AG04450 (cell line): ENCODE results near the gene TMLHE. TPM values are rescaled to one million over a fixed set of nuclear protein-coding genes. Genes with fewer than 3 reads are reported as not detected.
"Not testable (repeated sequence)": the region's sequence is repeated elsewhere in the genome, so short reads cannot be mapped to it uniquely, and the experiment has no call there.

Experiments used
- CTCF ChIA-PET: fragments of 300-600, 350-600 bp; formaldehyde crosslinking; extraction: SDS; loops from one replicate; lab custom pipeline; 2022; ENCODE audit warnings: antibody characterized with exemption, inconsistent platforms; lab: Charles Lee
- POLR2A ChIA-PET: fragments of 350-600 bp; formaldehyde crosslinking; extraction: SDS; loops from one replicate; lab custom pipeline; 2021; ENCODE audit warnings: antibody characterized with exemption, inconsistent platforms; lab: Yijun Ruan, JAX
- DNase-seq: peaks from one replicate; pipeline ENCODE4 v3.0.0-alpha.2; 2011; ENCODE audit warnings: low read depth, low spot score
- H3K27ac ChIP-seq: one replicate; pipeline ENCODE4 v1.5.1; 2012; ENCODE audit warnings: low read depth, low read length, control low read depth
- H3K27me3 ChIP-seq: one replicate; pipeline ENCODE4 v1.6.0; 2012; ENCODE audit warnings: low read length; ENCODE audit not compliant: control insufficient read depth, insufficient read depth
- H3K4me3 ChIP-seq: 2 replicates; pipeline ENCODE4 v1.5.1; 2011; ENCODE audit warnings: mild to moderate bottlenecking, low read depth, low read length, control low read depth
- H3K9me3 ChIP-seq: 2 replicates; pipeline ENCODE4 v1.5.1; 2012; ENCODE audit warnings: low read length; ENCODE audit not compliant: control insufficient read depth, insufficient read depth
- polyA plus RNA-seq: library from polyadenylated mRNA; depleted of rRNA; stranded (reverse); fragments of >200 nt; gene quantifications from 2 replicates; pipeline ENCODE4 v1.2.3, GENCODE V29; 2011
- TF ChIP-seq, protein P1 (sequence below): IDR thresholded peaks from 2 replicates; pipeline ENCODE4 v1.5.1; 2011; ENCODE audit warnings: low read depth, low read length, control low read depth, inconsistent platforms

TMLHE gene
- polyA plus RNA-seq, 1 experiment = 24.6 TPM

DNA sequence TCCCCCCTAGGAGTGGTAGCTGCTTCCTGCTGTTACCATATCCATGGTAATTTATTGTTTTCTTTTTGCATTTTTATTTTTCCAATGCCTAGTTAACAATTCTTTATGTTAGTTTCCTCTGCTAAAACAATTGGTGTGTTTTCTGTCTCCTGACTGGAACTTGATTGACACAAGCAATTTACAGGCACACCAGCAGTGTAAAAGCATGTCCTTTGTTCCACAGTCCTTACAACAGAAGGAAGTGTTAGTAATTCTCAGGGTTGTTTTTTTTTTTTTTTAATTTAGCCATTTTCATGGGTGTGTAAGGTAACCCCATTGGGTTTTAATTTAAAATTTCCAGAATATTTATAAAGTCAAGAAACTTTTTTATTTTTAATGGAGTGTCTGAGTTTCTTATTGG is 25.0 kb upstream of the TMLHE start:
- Histone ChIP-seq H3K9me3 (no peaks in the 10 kb centered on the region), H3K27me3 (no peaks in the 10 kb centered on the region), H3K4me3 (no peak overlapping the region), H3K27ac (no peak overlapping the region)
- no peak for DNase-seq
- CTCF ChIA-PET = no interaction called here
- TF ChIP-seq, protein P1, sequence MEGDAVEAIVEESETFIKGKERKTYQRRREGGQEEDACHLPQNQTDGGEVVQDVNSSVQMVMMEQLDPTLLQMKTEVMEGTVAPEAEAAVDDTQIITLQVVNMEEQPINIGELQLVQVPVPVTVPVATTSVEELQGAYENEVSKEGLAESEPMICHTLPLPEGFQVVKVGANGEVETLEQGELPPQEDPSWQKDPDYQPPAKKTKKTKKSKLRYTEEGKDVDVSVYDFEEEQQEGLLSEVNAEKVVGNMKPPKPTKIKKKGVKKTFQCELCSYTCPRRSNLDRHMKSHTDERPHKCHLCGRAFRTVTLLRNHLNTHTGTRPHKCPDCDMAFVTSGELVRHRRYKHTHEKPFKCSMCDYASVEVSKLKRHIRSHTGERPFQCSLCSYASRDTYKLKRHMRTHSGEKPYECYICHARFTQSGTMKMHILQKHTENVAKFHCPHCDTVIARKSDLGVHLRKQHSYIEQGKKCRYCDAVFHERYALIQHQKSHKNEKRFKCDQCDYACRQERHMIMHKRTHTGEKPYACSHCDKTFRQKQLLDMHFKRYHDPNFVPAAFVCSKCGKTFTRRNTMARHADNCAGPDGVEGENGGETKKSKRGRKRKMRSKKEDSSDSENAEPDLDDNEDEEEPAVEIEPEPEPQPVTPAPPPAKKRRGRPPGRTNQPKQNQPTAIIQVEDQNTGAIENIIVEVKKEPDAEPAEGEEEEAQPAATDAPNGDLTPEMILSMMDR = no peak
- POLR2A ChIA-PET = no interaction called here

DNA sequence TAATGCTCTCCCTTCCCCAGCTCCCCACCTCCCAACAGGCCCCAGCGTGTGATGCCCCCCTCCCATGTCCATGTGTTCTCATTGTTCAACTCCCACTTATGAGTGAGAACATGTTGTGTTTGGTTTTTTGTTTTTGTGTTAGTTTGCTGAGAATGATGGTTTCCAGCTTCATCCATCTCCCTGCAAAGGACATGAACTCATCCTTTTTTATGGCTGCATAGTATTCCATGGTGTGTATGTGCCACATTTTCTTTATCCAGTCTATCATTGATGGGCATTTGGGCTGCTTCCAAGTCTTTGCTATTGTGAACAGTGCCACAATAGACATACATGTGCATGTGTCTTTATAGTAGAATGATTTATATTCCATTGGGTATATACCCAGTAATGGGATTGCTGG is 22.3 kb upstream of the TMLHE start:
- DNase-seq, H3K4me3 ChIP-seq, H3K9me3 ChIP-seq, H3K27me3 ChIP-seq, H3K27ac ChIP-seq, POLR2A ChIA-PET, CTCF ChIA-PET: not testable (repeated sequence)

DNA sequence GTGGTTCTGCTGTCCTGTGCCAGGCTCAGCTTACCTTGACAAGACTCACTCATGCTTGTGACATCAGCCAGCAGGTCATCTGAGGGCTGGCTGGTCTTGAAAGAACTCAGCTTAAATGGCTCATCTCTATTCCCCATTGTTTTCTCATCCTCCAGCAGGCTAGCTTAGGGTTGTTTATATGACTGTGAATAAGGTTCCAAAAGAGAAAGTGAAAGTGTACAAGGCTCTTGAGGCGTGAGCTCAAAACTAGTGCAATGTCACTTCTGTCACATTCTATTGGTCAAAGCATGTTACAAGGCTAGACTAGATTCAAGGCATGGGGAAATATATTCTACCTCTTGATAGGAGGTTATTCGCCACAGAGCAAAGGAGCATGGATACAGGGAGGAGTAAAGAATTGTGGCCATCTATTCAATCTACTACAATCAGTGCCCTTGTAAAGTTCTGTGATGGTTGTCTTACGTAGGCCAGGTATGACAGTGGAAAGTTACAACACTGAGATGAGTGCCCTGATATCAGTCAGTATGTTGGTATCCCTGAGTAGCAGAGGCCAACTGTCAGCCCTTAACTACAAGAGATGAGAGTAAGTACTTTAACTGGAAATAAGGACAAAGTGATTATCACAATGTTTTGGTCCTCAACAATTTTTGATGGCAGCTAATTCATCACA is 19.8 kb upstream of the TMLHE start:
- CTCF ChIA-PET = no interaction called here
- DNase-seq = no peak
- no peak overlapping the region for H3K27ac ChIP-seq
- no peaks in the 10 kb centered on the region for H3K27me3 ChIP-seq
- 0 out of 2 replicates have a peak overlapping the region, but pooled peaks have one; percentile 7 for H3K4me3 ChIP-seq
- TF ChIP-seq, protein P1 = no peak
- no peaks in the 10 kb centered on the region for H3K9me3 ChIP-seq
- POLR2A ChIA-PET = no interaction called here

DNA sequence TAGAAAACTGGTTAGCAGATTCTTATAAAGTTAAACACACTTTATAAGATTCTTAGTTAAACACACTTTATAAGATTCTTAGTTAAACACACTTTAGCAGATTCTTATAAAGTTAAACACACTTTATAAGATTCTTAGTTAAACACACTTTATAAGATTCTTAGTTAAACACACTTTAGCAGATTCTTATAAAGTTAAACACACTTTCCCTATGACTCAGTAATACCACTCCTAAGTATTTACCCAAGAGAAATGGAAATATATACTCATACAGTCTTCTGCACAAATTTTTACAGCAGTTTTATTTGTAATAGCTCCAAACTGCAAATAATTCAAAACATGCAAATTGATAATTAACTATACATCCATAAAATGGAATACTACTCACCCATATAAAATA is 7.4 kb upstream of the TMLHE start:
- H3K9me3 ChIP-seq, H3K27ac ChIP-seq, POLR2A ChIA-PET, CTCF ChIA-PET, DNase-seq, H3K27me3 ChIP-seq, H3K4me3 ChIP-seq: not testable (repeated sequence)

DNA sequence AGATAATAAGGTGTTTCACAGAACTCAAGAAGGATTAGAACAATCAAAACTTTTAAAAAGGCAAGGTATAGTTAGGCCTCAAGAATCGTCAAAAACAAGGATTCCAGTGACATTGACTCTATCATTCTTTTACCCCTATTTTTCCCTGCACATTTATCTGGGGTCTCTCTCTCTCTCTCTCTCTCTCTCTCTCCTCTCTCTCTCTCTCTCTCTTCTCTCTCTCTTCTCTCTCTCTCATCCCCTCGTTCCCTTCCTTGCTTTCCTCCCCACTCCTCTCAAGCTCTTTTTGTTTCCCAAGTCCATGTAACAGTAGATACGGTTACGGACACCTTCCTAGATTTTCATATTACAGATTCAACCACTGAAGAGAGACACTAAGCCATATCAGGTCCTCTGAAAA is 3.2 kb upstream of the TMLHE start:
- Histone ChIP-seq H3K27ac (no peak overlapping the region), H3K9me3 (no peaks in the 10 kb centered on the region), H3K4me3 (no peak overlapping the region), H3K27me3 (no peaks in the 10 kb centered on the region)
- TF ChIP-seq, protein P1 = no peak
- ChIA-PET CTCF (no interaction called here), POLR2A (no interaction called here)
- DNase-seq = no peak

DNA sequence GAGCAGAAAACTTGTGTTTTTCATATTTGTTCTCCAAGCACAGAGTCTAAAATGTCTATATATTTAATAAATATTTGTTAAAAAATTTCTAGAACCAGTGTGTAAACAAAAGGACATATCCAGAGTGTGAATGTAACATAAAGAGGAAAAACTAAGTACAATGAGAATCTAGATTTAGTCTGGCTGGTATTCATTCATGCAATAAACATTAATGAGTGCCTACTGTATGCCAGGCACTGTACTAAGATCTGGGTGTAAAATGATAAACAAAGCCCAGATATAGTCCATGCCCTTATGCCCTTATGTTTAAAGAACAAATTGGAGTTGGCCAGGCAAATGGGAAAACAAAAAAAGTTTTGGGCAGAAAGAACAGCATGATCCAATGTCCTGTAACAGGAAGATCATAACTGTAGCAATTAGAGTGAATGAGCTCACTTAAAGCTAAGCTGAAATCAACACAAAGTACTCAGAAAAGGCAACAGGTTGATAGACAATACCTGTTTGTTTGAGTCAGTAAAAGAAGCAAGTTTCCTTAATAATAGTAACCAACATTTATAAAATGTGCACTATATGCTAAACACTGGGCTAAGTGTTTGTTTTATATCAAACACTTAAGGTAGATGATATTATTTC is 1.3 kb upstream of the TMLHE start:
- ChIA-PET POLR2A (no interaction called here), CTCF (no interaction called here)
- Histone ChIP-seq H3K27ac (no peak overlapping the region), H3K27me3 (no peaks in the 10 kb centered on the region), H3K9me3 (no peaks in the 10 kb centered on the region), H3K4me3 (no peak overlapping the region)
- TF ChIP-seq, protein P1 = no peak
- no peak for DNase-seq
